Neural cell (in vitro differentiated cells): ENCODE results near the gene SPAM1. TPM values are rescaled to one million over a fixed set of nuclear protein-coding genes. Genes with fewer than 3 reads are reported as not detected.

Source experiments
- H2AFZ ChIP-seq: fragments of 200-600, 300-800 bp; sonication (generic), shearing (Covaris generic); 2 replicates; pipeline ENCODE4 v1.6.0; 2014; ENCODE audit warnings: low read depth, mild to moderate bottlenecking, antibody characterized with exemption, low read length, moderate library complexity
- H3F3A ChIP-seq: fragments of 200-600 bp; shearing (Covaris generic); 2 replicates; pipeline ENCODE4 v1.6.1; 2016; ENCODE audit warnings: mild to moderate bottlenecking, moderate library complexity, mixed read lengths, antibody characterized with exemption, low read length; ENCODE audit not compliant: insufficient read depth, poor library complexity, severe bottlenecking
- H3K27ac ChIP-seq: fragments of 200-600, 300-800 bp; sonication (generic), shearing (Covaris generic); 2 replicates; pipeline ENCODE4 v1.5.1; 2014; ENCODE audit warnings: mild to moderate bottlenecking, low read length, moderate library complexity
- H3K27me3 ChIP-seq: fragments of 300-800, 200-600 bp; sonication (generic), shearing (Covaris generic); 2 replicates; pipeline ENCODE4 v1.6.0; 2014; ENCODE audit warnings: mild to moderate bottlenecking, low read depth, low read length, moderate library complexity; ENCODE audit not compliant: insufficient read depth
- H3K36me3 ChIP-seq: fragments of 300-800, 200-600 bp; sonication (generic), shearing (Covaris generic); 2 replicates; pipeline ENCODE4 v1.5.1; 2014; ENCODE audit warnings: mild to moderate bottlenecking, antibody characterized with exemption, low read length, moderate library complexity; ENCODE audit not compliant: insufficient read depth
- H3K4me2 ChIP-seq: fragments of 300-800, 200-600 bp; sonication (generic), shearing (Covaris generic); 2 replicates; pipeline ENCODE4 v1.6.0; 2014; ENCODE audit warnings: mild to moderate bottlenecking, low read length
- H3K4me3 ChIP-seq: fragments of 300-800, 200-600 bp; sonication (generic), shearing (Covaris generic); 2 replicates; pipeline ENCODE4 v1.5.1; 2014; ENCODE audit warnings: mild to moderate bottlenecking, low read length, moderate library complexity
- H3K79me2 ChIP-seq: fragments of 200-600 bp; shearing (Covaris generic); replicated peaks from 2 replicates; pipeline ENCODE4 v1.6.0; 2014; ENCODE audit warnings: mild to moderate bottlenecking, low read length, moderate library complexity; ENCODE audit not compliant: insufficient read depth
- H3K9ac ChIP-seq: fragments of 300-800, 200-600 bp; sonication (generic), shearing (Covaris generic); 2 replicates; pipeline ENCODE4 v1.6.1; 2016; ENCODE audit warnings: mild to moderate bottlenecking, low read length, mixed read lengths
- H3K9me2 ChIP-seq: fragments of 200-600 bp; shearing (Covaris generic); 2 replicates; pipeline ENCODE4 v1.6.1; 2016; ENCODE audit warnings: mild to moderate bottlenecking, low read length, mixed read lengths; ENCODE audit not compliant: insufficient read depth
- H3K9me3 ChIP-seq: fragments of 200-600, 300-800 bp; sonication (generic), shearing (Covaris generic); 2 replicates; pipeline ENCODE4 v1.6.1; 2016; ENCODE audit warnings: mild to moderate bottlenecking, mixed run types, low read length, moderate library complexity, mixed read lengths
- H4K20me1 ChIP-seq: fragments of 200-600 bp; shearing (Covaris generic); 2 replicates; pipeline ENCODE4 v1.6.1; 2016; ENCODE audit warnings: mild to moderate bottlenecking, mixed run types; ENCODE audit not compliant: insufficient read depth
- CTCF ChIP-seq: fragments of 450-650 bp; IDR thresholded peaks from 2 replicates; pipeline ENCODE4 v1.5.1; 2014; ENCODE audit warnings: antibody characterized with exemption, mild to moderate bottlenecking, moderate library complexity; ENCODE audit not compliant: poor library complexity, severe bottlenecking
- EP300 ChIP-seq: fragments of 450-650 bp; conservative IDR thresholded peaks from 2 replicates; pipeline ENCODE4 v1.6.1; 2014; ENCODE audit warnings: antibody characterized with exemption, mild to moderate bottlenecking, moderate library complexity; ENCODE audit not compliant: poor library complexity, severe bottlenecking
- EZH2 ChIP-seq: fragments of 200-600, 300-800 bp; shearing (Covaris generic), sonication (generic); IDR thresholded peaks from 2 replicates; pipeline ENCODE4 v1.6.1; 2014; ENCODE audit warnings: antibody characterized with exemption, low read length, borderline replicate concordance, mild to moderate bottlenecking; ENCODE audit not compliant: insufficient read depth, poor library complexity, severe bottlenecking
- MXI1 ChIP-seq: fragments of 450-650 bp; conservative IDR thresholded peaks from 2 replicates; pipeline ENCODE4 v1.6.1; 2014; ENCODE audit warnings: antibody characterized with exemption, mild to moderate bottlenecking; ENCODE audit not compliant: poor library complexity, severe bottlenecking
- POLR2AphosphoS5 ChIP-seq: IDR thresholded peaks from 2 replicates; pipeline ENCODE4 v1.6.1; 2012
- RAD21 ChIP-seq: fragments of 450-650 bp; conservative IDR thresholded peaks from 2 replicates; pipeline ENCODE4 v1.6.1; 2014; ENCODE audit warnings: antibody characterized with exemption, mild to moderate bottlenecking, moderate library complexity
- REST ChIP-seq: IDR thresholded peaks from 2 replicates; pipeline ENCODE4 v1.6.1; 2012; ENCODE audit warnings: borderline replicate concordance
- SMC3 ChIP-seq: fragments of 450-650 bp; conservative IDR thresholded peaks from 2 replicates; pipeline ENCODE4 v1.6.1; 2014; ENCODE audit warnings: antibody characterized with exemption, mild to moderate bottlenecking, moderate library complexity; ENCODE audit not compliant: poor library complexity
- TAF1 ChIP-seq: IDR thresholded peaks from 2 replicates; pipeline ENCODE4 v1.6.1; 2012; ENCODE audit warnings: low read depth
- polyA plus RNA-seq: library from polyadenylated mRNA; depleted of rRNA; stranded (reverse); fragments of >200 nt; gene quantifications from 2 replicates; pipeline ENCODE4 v1.2.3, GENCODE V29; 2014

Gene SPAM1
- polyA plus RNA-seq, 1 donor from 2014 or later: not detected

- H3K27ac ChIP-seq: no peak overlapping the region
Observed at GRCh38 chr7:123966936-123967335, 41.9 kb downstream of the SPAM1 start.

GRCh38 chr7:123972045-123972444, 47.0 kb downstream of the SPAM1 start:
- no peaks in the 10 kb centered on the region for H3K9me3 ChIP-seq
- no peaks in the 10 kb centered on the region for H3K9me2 ChIP-seq
- no peak overlapping the region for H3K4me3 ChIP-seq
- H3K27me3 ChIP-seq: no peaks in the 10 kb centered on the region
- no peak overlapping the region for H3K4me2 ChIP-seq
- H3K27ac ChIP-seq: no peak overlapping the region
- no peak overlapping the region for H2AFZ ChIP-seq
- H3K36me3 ChIP-seq: no peaks in the 10 kb centered on the region
- TF ChIP-seq MXI1: no peak
- no peak for TF ChIP-seq TAF1
- TF ChIP-seq SMC3: no peak
- no peak for TF ChIP-seq REST
- TF ChIP-seq RAD21: no peak
- no peak for TF ChIP-seq POLR2AphosphoS5
- no peak for TF ChIP-seq EZH2
- no peak for TF ChIP-seq CTCF
- no peak for TF ChIP-seq EP300
- H3K79me2 ChIP-seq: no peaks in the 10 kb centered on the region
- no peaks in the 10 kb centered on the region for H4K20me1 ChIP-seq
- H3K9ac ChIP-seq: no peak overlapping the region
- no peaks in the 10 kb centered on the region for H3F3A ChIP-seq

More at GRCh38 chr7:123966936-123967335, 41.9 kb downstream of the SPAM1 start:
- Histone ChIP-seq H3K9me3 (no peaks in the 10 kb centered on the region), H3K9me2 (no peaks in the 10 kb centered on the region), H4K20me1 (no peaks in the 10 kb centered on the region), H3K79me2 (no peaks in the 10 kb centered on the region), H3K27me3 (no peaks in the 10 kb centered on the region), H3K4me2 (no peak overlapping the region), H3F3A (no peaks in the 10 kb centered on the region), H3K9ac (no peak overlapping the region), H3K4me3 (no peak overlapping the region), H2AFZ (no peak overlapping the region), H3K36me3 (no peaks in the 10 kb centered on the region)
- TF ChIP-seq POLR2AphosphoS5 (no peak), CTCF (peak; percentile 29)
